Osteoblast (primary cell): ENCODE data around the gene SLC7A14. TPM values are rescaled to one million over a fixed set of nuclear protein-coding genes. Genes with fewer than 3 reads are reported as not detected.

Experiments
- DNase-seq: peaks from one replicate; pipeline ENCODE4 v3.0.0; 2011; ENCODE audit warnings: low spot score, mixed read lengths; ENCODE audit not compliant: insufficient read length; ENCODE audit errors: missing footprints
- H2AFZ ChIP-seq: 2 replicates; pipeline ENCODE4 v1.6.0; 2011; ENCODE audit warnings: mild to moderate bottlenecking, low read length
- H3K27ac ChIP-seq: 2 replicates; pipeline ENCODE4 v1.5.1; 2011; ENCODE audit warnings: mild to moderate bottlenecking, low read depth, low read length, moderate library complexity
- H3K27me3 ChIP-seq: 2 replicates; pipeline ENCODE4 v1.6.0; 2012; ENCODE audit warnings: mild to moderate bottlenecking, control low read depth, inconsistent platforms, low read length, moderate library complexity; ENCODE audit not compliant: insufficient read depth
- H3K36me3 ChIP-seq: 2 replicates; pipeline ENCODE4 v1.5.1; 2011; ENCODE audit warnings: mild to moderate bottlenecking, low read length, control low read depth, moderate library complexity; ENCODE audit not compliant: insufficient read depth
- H3K4me1 ChIP-seq: 2 replicates; pipeline ENCODE4 v1.5.1; 2011; ENCODE audit warnings: mild to moderate bottlenecking, low read length, control low read depth, moderate library complexity; ENCODE audit not compliant: insufficient read depth
- H3K4me2 ChIP-seq: 2 replicates; pipeline ENCODE4 v1.6.0; 2011; ENCODE audit warnings: mild to moderate bottlenecking, low read length; ENCODE audit not compliant: insufficient read depth
- H3K4me3 ChIP-seq: fragments of 200-600 bp; sonication (generic); 3 replicates; pipeline ENCODE4 v1.5.1; 2012; ENCODE audit warnings: mild to moderate bottlenecking, low read length, inconsistent platforms; ENCODE audit not compliant: insufficient read depth
- H3K79me2 ChIP-seq: 2 replicates; pipeline ENCODE4 v1.6.0; 2012; ENCODE audit warnings: mild to moderate bottlenecking, low read length, control low read depth, inconsistent platforms; ENCODE audit not compliant: insufficient read depth
- H3K9me3 ChIP-seq: 2 replicates; pipeline ENCODE4 v1.5.1; 2011; ENCODE audit warnings: low read depth, low read length, control low read depth
- H4K20me1 ChIP-seq: 2 replicates; pipeline ENCODE4 v1.6.0; 2012; ENCODE audit warnings: mild to moderate bottlenecking, low read length, control low read depth; ENCODE audit not compliant: insufficient read depth
- CTCF ChIP-seq: IDR thresholded peaks from 2 replicates; pipeline ENCODE4 v1.5.1; 2011; ENCODE audit warnings: mild to moderate bottlenecking, low read depth, low read length, moderate library complexity; ENCODE audit errors: extremely low read depth
- total RNA-seq: library from RNA; depleted of rRNA; stranded (reverse); fragments of >200 nt; gene quantifications from 2 replicates; pipeline ENCODE4 v1.2.3, GENCODE V29; 2012

SLC7A14 gene
- total RNA-seq, 1 donor: 0.36 TPM

- Histone ChIP-seq H3K4me1 (peaks cover 14% of the 10 kb centered on the region), H3K9me3 (no peaks in the 10 kb centered on the region), H4K20me1 (no peaks in the 10 kb centered on the region), H3K4me2 (peak overlapping the region; percentile 63), H2AFZ (no peak overlapping the region), H3K27ac (no peak overlapping the region), H3K27me3 (no peaks in the 10 kb centered on the region), H3K36me3 (peaks cover 16% of the 10 kb centered on the region), H3K4me3 (no peak overlapping the region), H3K79me2 (peaks cover 2% of the 10 kb centered on the region)
- no peak for TF ChIP-seq CTCF
- DNase-seq: peak; percentile 65
Measured at GRCh38 chr3:170421758-170422157, 164.1 kb downstream of the SLC7A14 start.

DNA sequence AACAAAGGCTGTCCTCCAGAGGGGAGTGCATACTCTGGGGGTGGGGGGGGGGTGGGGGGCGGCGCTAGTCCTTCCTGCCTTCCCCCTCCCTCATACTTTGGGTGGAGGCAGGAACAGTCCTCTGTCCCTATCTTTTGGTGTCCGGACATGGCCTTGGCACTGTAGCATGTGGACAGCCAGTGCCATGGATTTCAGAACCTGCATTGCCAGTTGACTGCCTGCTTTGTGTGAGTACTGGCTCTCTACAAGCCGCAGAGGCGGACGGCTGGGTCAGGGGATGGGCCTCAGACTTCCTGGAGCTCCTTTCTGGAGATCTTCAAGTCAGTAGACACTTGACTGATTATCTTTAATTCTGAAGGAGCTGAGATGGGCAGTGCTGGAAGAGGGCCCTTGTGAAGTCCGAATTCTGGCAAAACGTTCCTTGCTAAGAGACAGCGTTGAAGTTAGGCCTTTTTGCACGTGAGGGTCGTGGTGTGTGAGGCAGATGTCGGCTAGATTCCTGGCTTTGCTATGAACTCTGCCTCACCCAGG lies 164.7 kb downstream of the SLC7A14 start:
- Histone ChIP-seq H3K79me2 (peaks cover 2% of the 10 kb centered on the region), H3K27me3 (no peaks in the 10 kb centered on the region)

DNA sequence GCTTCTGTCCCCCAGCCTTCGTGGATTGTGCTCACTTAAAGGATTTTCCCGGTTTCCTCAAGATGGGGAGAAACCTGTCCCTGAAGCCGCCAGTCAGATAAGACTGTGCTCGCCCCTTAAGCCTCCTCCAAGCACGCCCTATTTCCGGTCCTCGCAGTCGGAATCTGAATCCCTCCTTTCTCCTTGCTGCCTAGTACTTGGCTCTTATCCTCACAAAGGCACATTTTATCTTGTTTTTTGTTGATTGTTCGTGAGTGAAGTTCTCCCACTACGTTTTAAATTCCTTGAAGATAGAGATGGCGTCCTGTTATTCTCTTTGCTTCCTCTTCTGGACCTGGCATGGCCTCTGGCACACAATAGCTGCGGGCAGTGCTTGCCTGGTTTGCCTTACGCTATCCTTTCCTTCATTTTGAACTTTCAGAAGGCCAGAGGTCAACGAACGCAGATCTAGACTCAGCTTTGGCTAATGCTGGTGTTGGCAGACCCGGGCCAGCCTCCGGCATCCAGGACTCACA lies 165.5 kb downstream of the SLC7A14 start:
- H3K27me3 ChIP-seq: no peaks in the 10 kb centered on the region
- H3K4me3 ChIP-seq: peak overlapping the region; percentile 72
- no peak overlapping the region for H3K27ac ChIP-seq
- H3K4me1 ChIP-seq: peaks cover 14% of the 10 kb centered on the region
- H3K36me3 ChIP-seq: peaks cover 15% of the 10 kb centered on the region
- no peaks in the 10 kb centered on the region for H4K20me1 ChIP-seq
- H2AFZ ChIP-seq: no peak overlapping the region
- no peak for DNase-seq
- peaks cover 2% of the 10 kb centered on the region for H3K79me2 ChIP-seq
- no peaks in the 10 kb centered on the region for H3K9me3 ChIP-seq
- TF ChIP-seq CTCF: no peak
- H3K4me2 ChIP-seq: peak overlapping the region; percentile 92

More for the DNA sequence above, 164.7 kb downstream of the SLC7A14 start:
- no peak for TF ChIP-seq CTCF
- peak overlapping the region; percentile 38 for H3K4me3 ChIP-seq
- no peaks in the 10 kb centered on the region for H4K20me1 ChIP-seq
- peak overlapping the region; percentile 63 for H3K4me2 ChIP-seq
- peaks cover 14% of the 10 kb centered on the region for H3K4me1 ChIP-seq
- H3K9me3 ChIP-seq: no peaks in the 10 kb centered on the region
- peak overlapping the region; percentile 66 for H2AFZ ChIP-seq
- H3K36me3 ChIP-seq: peaks cover 16% of the 10 kb centered on the region
- peak; percentile 87 for DNase-seq
- no peak overlapping the region for H3K27ac ChIP-seq

GRCh38 chr3:170419557-170420087 lies 166.3 kb downstream of the SLC7A14 start:
- no peak for TF ChIP-seq CTCF
- no peak overlapping the region for H2AFZ ChIP-seq
- no peaks in the 10 kb centered on the region for H3K27me3 ChIP-seq
- peak; percentile 81 for DNase-seq
- H3K4me2 ChIP-seq: peak overlapping the region; percentile 92
- H3K4me1 ChIP-seq: peaks cover 16% of the 10 kb centered on the region
- peak overlapping the region; percentile 72 for H3K4me3 ChIP-seq
- H3K79me2 ChIP-seq: peaks cover 2% of the 10 kb centered on the region
- no peaks in the 10 kb centered on the region for H3K9me3 ChIP-seq
- H4K20me1 ChIP-seq: no peaks in the 10 kb centered on the region
- H3K36me3 ChIP-seq: peaks cover 8% of the 10 kb centered on the region
- no peak overlapping the region for H3K27ac ChIP-seq
